Natural killer cell (primary cell): ENCODE measurements around the gene NT5DC4. TPM values are rescaled to one million over a fixed set of nuclear protein-coding genes. Genes with fewer than 3 reads are reported as not detected.

ENCODE experiments used
- ATAC-seq, 3 donors: fragments of 150-1000 bp in 2 of 3; fragments of 200-7000 bp in 1 of 3; cut with Tn5 transposase; 1 replicate in 1 of 3; 2 replicates in 2 of 3; pipeline ENCODE4 v1.10.0; 2021; ENCODE audit warnings: mild to moderate bottlenecking in 2 of 3, moderate library complexity in 2 of 3
- DNase-seq, 2 donors: peaks; one replicate each; pipeline versions ENCODE4 v3.0.0 to v3.0.0-alpha.2; 2013 to 2021; ENCODE audit warnings: mixed read lengths in 1 of 2
- H3K27ac ChIP-seq: one replicate; pipeline ENCODE4 v1.5.1; 2013; ENCODE audit warnings: mild to moderate bottlenecking, low read length
- H3K27me3 ChIP-seq: one replicate; pipeline ENCODE4 v1.6.1; 2013; ENCODE audit warnings: low read length; ENCODE audit not compliant: control insufficient read depth, insufficient read depth
- H3K36me3 ChIP-seq: one replicate; pipeline ENCODE4 v1.6.1; 2013; ENCODE audit warnings: low read length; ENCODE audit not compliant: control insufficient read depth, insufficient read depth
- H3K4me1 ChIP-seq: one replicate; pipeline ENCODE4 v1.6.1; 2013; ENCODE audit warnings: low read length; ENCODE audit not compliant: control insufficient read depth, insufficient read depth
- H3K4me3 ChIP-seq: one replicate; pipeline ENCODE4 v1.5.1; 2013; ENCODE audit warnings: low read length
- H3K9me3 ChIP-seq: one replicate; pipeline ENCODE4 v1.6.1; 2013; ENCODE audit warnings: low read length; ENCODE audit not compliant: control insufficient read depth, insufficient read depth
- H3K27ac Mint-ChIP-seq, 2 donors: one replicate each; pipeline ENCODE4 v1.8.0; 2022; ENCODE audit warnings: mild to moderate bottlenecking in 2 of 2, mixed read lengths in 2 of 2, moderate library complexity in 1 of 2
- H3K27me3 Mint-ChIP-seq, 2 donors: one replicate each; pipeline ENCODE4 v1.8.0; 2022; ENCODE audit warnings: low read depth in 2 of 2, mixed read lengths in 2 of 2
- H3K36me3 Mint-ChIP-seq: one replicate; pipeline ENCODE4 v1.8.0; 2022; ENCODE audit warnings: mixed read lengths
- H3K4me1 Mint-ChIP-seq, 2 donors: one replicate each; pipeline ENCODE4 v1.8.0; 2022; ENCODE audit warnings: mixed read lengths in 2 of 2
- H3K4me3 Mint-ChIP-seq: one replicate; pipeline ENCODE4 v1.8.0; 2022; ENCODE audit warnings: mild to moderate bottlenecking, moderate library complexity, mixed read lengths
- H3K9me3 Mint-ChIP-seq, 2 donors: one replicate each; pipeline ENCODE4 v1.8.0; 2022; ENCODE audit warnings: mixed read lengths in 2 of 2
- CTCF ChIP-seq: fragments of 200-600 bp; IDR thresholded peaks from one replicate; pipeline ENCODE4 v1.8.0; 2022; ENCODE audit warnings: antibody characterized with exemption
- WGBS: methylation state at CpG from one replicate; pipeline ENCODE4 v1.1.7; 2013; ENCODE audit warnings: missing lambda C conversion rate; ENCODE audit not compliant: insufficient coverage; 5-methylcytosine and 5-hydroxymethylcytosine counted together
- intact Hi-C: fragments of 100-400 bp; cut with micrococcal nuclease; formaldehyde crosslinking; loops from one replicate; pipeline ENCODE4 v1.14.2; 2022
- total RNA-seq, 4 donors: library from RNA; stranded (reverse); fragments of 120-200 nt in 1 of 4; gene quantifications; one replicate each; pipeline versions ENCODE4 v1.2.3 to v1.2.4, GENCODE V29; 2013 to 2022

Gene NT5DC4
- total RNA-seq, 3 donors from 2014 or later (not counting 1 experiment from before 2014, with no cell fraction given) = 0.45 to 2.0 TPM; not detected in 1

- H3K27ac Mint-ChIP-seq = no peak overlapping the region
- no peak overlapping the region for H3K27ac ChIP-seq
- intact Hi-C loops = no loop called here
- H3K4me3 Mint-ChIP-seq = no peak overlapping the region
- H3K4me3 ChIP-seq = no peak overlapping the region
- no peak for ATAC-seq
- H3K27me3 ChIP-seq = no peaks in the 10 kb centered on the region
- no peak for TF ChIP-seq CTCF
- no peaks in the 10 kb centered on the region for H3K36me3 ChIP-seq
- H3K9me3 Mint-ChIP-seq = no peaks in the 10 kb centered on the region
- peaks cover 0 to 7% of the 10 kb centered on the region in 2 donors for H3K27me3 Mint-ChIP-seq
- no peaks in the 10 kb centered on the region for H3K36me3 Mint-ChIP-seq
- H3K9me3 ChIP-seq = no peaks in the 10 kb centered on the region
- WGBS = 96% methylated on average over 3 of the region's 6 CpGs
- peaks cover 9 to 21% of the 10 kb centered on the region in 2 donors for H3K4me1 Mint-ChIP-seq
- no peak for DNase-seq
- H3K4me1 ChIP-seq = peaks cover 19% of the 10 kb centered on the region
Measured at GRCh38 chr2:112723547-112723940, 2.7 kb downstream of the NT5DC4 start.

DNA sequence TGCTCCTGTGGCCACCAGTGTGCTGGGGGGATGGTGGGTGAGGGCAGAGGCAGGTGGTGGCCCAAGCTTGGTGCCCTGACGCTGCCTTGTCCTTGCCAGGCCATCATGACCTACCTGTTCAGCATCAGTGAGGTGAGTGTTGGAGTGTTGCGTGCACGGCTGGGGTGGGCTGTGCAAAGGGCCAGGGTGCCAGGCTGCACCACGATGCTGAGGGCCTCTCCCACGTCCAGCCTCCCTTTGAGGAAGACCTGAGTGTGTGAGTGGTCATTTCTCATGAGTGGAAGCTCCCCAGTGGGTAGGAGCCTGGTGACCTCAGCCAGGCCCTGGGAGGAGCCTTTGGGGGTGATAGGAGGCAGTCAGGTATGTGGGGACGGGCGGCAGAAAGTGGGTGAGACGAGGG is 3.2 kb downstream of the NT5DC4 start:
- H3K4me1 ChIP-seq = peaks cover 19% of the 10 kb centered on the region
- H3K27ac Mint-ChIP-seq = no peak overlapping the region
- no peaks in the 10 kb centered on the region for H3K36me3 Mint-ChIP-seq
- no peaks in the 10 kb centered on the region for H3K9me3 ChIP-seq
- H3K36me3 ChIP-seq = no peaks in the 10 kb centered on the region
- no peaks in the 10 kb centered on the region for H3K9me3 Mint-ChIP-seq
- peaks cover 9 to 21% of the 10 kb centered on the region in 2 donors for H3K4me1 Mint-ChIP-seq
- H3K27ac ChIP-seq = no peak overlapping the region
- peaks cover 0 to 3% of the 10 kb centered on the region in 2 donors for H3K27me3 Mint-ChIP-seq
- H3K4me3 ChIP-seq = no peak overlapping the region
- ATAC-seq (no peak), DNase-seq (no peak)
- WGBS = 93% methylated on average over 8 of the region's 8 CpGs
- H3K27me3 ChIP-seq = no peaks in the 10 kb centered on the region
- intact Hi-C loops = no loop called here
- no peak for TF ChIP-seq CTCF
- no peak overlapping the region for H3K4me3 Mint-ChIP-seq

DNA sequence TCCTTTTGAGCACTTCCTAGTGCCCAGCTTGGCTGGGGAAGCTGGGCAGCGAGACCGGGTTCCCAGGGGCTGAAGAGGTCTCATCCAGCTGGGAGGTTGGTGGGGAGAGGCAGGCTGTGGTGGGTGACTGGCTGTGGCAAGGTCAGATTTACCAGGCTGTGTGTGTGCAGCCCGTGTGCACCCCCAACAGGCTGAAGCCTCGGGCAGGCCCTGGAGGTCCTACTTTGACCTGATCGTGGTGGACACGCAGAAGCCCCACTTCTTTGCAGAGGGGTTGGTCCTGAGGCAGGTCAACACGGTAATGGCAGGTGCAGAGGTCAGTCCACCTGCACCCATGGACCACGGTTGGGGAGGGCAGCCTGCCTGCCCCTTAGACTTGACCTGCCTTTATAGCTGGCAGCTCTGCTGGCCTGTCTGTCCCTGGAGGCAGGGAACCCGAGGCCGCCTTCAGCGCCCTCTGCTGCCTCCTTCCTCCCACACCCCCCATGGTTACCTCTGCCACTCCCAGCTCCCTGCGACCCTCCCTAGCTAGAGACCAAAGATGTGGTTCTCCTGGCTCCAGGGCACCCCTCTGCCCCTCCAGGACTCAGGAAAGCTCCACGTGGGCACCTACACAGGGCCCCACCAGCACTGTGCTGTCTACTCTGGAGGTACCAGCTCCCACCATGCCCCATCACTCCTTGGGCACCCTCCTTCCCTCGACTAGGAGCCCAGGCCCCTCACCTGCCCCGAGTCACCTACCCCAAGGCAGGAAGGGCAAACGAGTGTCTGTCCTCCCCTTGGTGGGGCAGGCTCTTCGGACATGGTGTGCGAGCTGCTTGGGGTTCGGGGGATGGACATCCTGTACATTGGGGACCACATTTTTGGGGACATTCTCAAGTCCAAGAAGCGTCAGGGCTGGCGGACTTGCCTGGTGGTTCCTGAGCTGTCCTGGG is 4.0 kb downstream of the NT5DC4 start:
- 78% methylated on average over 21 of the region's 21 CpGs for WGBS
- Histone ChIP-seq H3K27me3 (no peaks in the 10 kb centered on the region), H3K4me3 (no peak overlapping the region), H3K9me3 (no peaks in the 10 kb centered on the region), H3K36me3 (no peaks in the 10 kb centered on the region), H3K27ac (no peak overlapping the region), H3K4me1 (peaks cover 21% of the 10 kb centered on the region)
- Mint-ChIP-seq H3K9me3 (no peaks in the 10 kb centered on the region), H3K27ac (no peak overlapping the region), H3K36me3 (no peaks in the 10 kb centered on the region), H3K4me3 (no peak overlapping the region), H3K4me1 (peaks cover 9 to 21% of the 10 kb centered on the region in 2 donors), H3K27me3 (peaks cover 0 to 1% of the 10 kb centered on the region in 2 donors)
- TF ChIP-seq CTCF = no peak
- ATAC-seq (no peak), DNase-seq (no peak)
- intact Hi-C loops = no loop called here
